Measurements from ENCODE around the gene NRG4.
"Not testable (repeated sequence)": the region's sequence is repeated elsewhere in the genome, so short reads cannot be mapped to it uniquely, and the experiment has no call there.

NRG4 gene

GRCh38 chr15:75982468-75982867, 29.8 kb downstream of the NRG4 start:
- CTCF ChIA-PET, result interaction anchor here (1.6 kb wide), 1 partner anchor 8 kb away, joined by 4 read pairs; no protein-coding TSS in a partner anchor
- POLR2A ChIA-PET, result no interaction called here
- no peak for TF ChIP-seq CTCF (IDR thresholded peaks at IDR 0.05; ENCODE audit: insufficient read depth, low read length, missing control alignments)
- no peak for DNase-seq (ENCODE audit: low read depth, low spot score)
- H3K4me3 ChIP-seq (ENCODE audit: low read depth, low read length), result no peak overlapping the region

GRCh38 chr15:75981149-75981815, 30.9 kb downstream of the NRG4 start:
- no peak for TF ChIP-seq CTCF (IDR thresholded peaks at IDR 0.05; ENCODE audit: insufficient read depth, low read length, missing control alignments)
- DNase-seq (ENCODE audit: low read depth, low spot score), result no peak
- CTCF ChIA-PET, result interaction anchor here (1.6 kb wide), 1 partner anchor 9 kb away, joined by 4 read pairs; no protein-coding TSS in a partner anchor
- POLR2A ChIA-PET, result no interaction called here
- H3K4me3 ChIP-seq (ENCODE audit: low read depth, low read length), result no peak overlapping the region

GRCh38 chr15:75976766-75977165, 35.5 kb downstream of the NRG4 start:
- POLR2A ChIA-PET; CTCF ChIA-PET; H3K4me3 ChIP-seq (ENCODE audit: low read depth, low read length); DNase-seq (ENCODE audit: low read depth, low spot score): not testable (repeated sequence)

- no peak overlapping the region for H3K4me3 ChIP-seq (ENCODE audit: low read depth, low read length)
- DNase-seq (ENCODE audit: low read depth, low spot score), result no peak
- TF ChIP-seq CTCF (IDR thresholded peaks at IDR 0.05; ENCODE audit: insufficient read depth, low read length, missing control alignments), result no peak
- ChIA-PET POLR2A (no interaction called here), CTCF (no interaction called here)
Observed at GRCh38 chr15:75966073-75966472, 46.2 kb downstream of the NRG4 start.

GRCh38 chr15:75961331-75961730, 50.9 kb downstream of the NRG4 start:
- CTCF ChIA-PET, result no interaction called here
- TF ChIP-seq CTCF (IDR thresholded peaks at IDR 0.05; ENCODE audit: insufficient read depth, low read length, missing control alignments), result no peak
- no peak overlapping the region for H3K4me3 ChIP-seq (ENCODE audit: low read depth, low read length)
- POLR2A ChIA-PET, result no interaction called here
- DNase-seq (ENCODE audit: low read depth, low spot score), result no peak

- no peak for TF ChIP-seq CTCF (IDR thresholded peaks at IDR 0.05; ENCODE audit: insufficient read depth, low read length, missing control alignments)
- H3K4me3 ChIP-seq (ENCODE audit: low read depth, low read length), result no peak overlapping the region
- no peak for DNase-seq (ENCODE audit: low read depth, low spot score)
- CTCF ChIA-PET, result no interaction called here
- POLR2A ChIA-PET, result no interaction called here
Observed at GRCh38 chr15:75955720-75956119, 56.5 kb downstream of the NRG4 start.

- CTCF ChIA-PET, result interaction anchor here (0.7 to 1.5 kb wide), 2 partner anchors 21 to 104 kb away, joined by 3 read pairs; no protein-coding TSS in a partner anchor
- no peak for TF ChIP-seq CTCF (IDR thresholded peaks at IDR 0.05; ENCODE audit: insufficient read depth, low read length, missing control alignments)
- no peak for DNase-seq (ENCODE audit: low read depth, low spot score)
- POLR2A ChIA-PET, result no interaction called here
- H3K4me3 ChIP-seq (ENCODE audit: low read depth, low read length), result no peak overlapping the region
Observed at GRCh38 chr15:75952525-75952924, 59.7 kb downstream of the NRG4 start.

Measured in AG04449 (cell line).